Breast epithelium (tissue), 4 donors: ENCODE measurements around the gene WWTR1. TPM values are rescaled to one million over a fixed set of nuclear protein-coding genes. Genes with fewer than 3 reads are reported as not detected.
A peak's percentile ranks its signal among the peaks of the same experiment; 100 is the strongest.

ENCODE experiments used
- DNase-seq, 2 donors: peaks; one replicate each; pipeline ENCODE4 v3.0.0-alpha.2; 2019; ENCODE audit warnings: low spot score in 2 of 2
- H3K27ac ChIP-seq, 2 donors: fragments of 200-600 bp; sonication (generic) in 1 of 2; one replicate each; pipeline ENCODE4 v1.5.1; 2016 to 2019; ENCODE audit warnings: mild to moderate bottlenecking in 1 of 2
- H3K27me3 ChIP-seq, 2 donors: fragments of 200-600 bp; sonication (generic) in 1 of 2; one replicate each; pipeline versions ENCODE4 v1.5.1 to v1.6.0; 2017 to 2019; ENCODE audit warnings: control low read depth in 1 of 2, mild to moderate bottlenecking in 1 of 2
- H3K36me3 ChIP-seq: fragments of 200-600 bp; one replicate; pipeline ENCODE4 v1.5.1; 2019
- H3K4me1 ChIP-seq, 2 donors: fragments of 200-600 bp; sonication (generic); one replicate each; pipeline ENCODE4 v1.5.1; 2016 to 2019; ENCODE audit warnings: control low read depth in 1 of 2
- H3K4me3 ChIP-seq, 3 donors: fragments of 200-600 bp; sonication (generic); 1 replicate in 2 of 3; 2 replicates in 1 of 3; pipeline ENCODE4 v1.5.1; 2016 to 2019; ENCODE audit warnings: mild to moderate bottlenecking in 3 of 3, moderate library complexity in 2 of 3
- H3K9me3 ChIP-seq, 2 donors: fragments of 200-600 bp; sonication (generic) in 1 of 2; one replicate each; pipeline ENCODE4 v1.5.1; 2016 to 2019; ENCODE audit warnings: control low read depth in 1 of 2
- CTCF ChIP-seq, 3 donors: fragments of 450-650 bp; IDR thresholded peaks; one replicate each; pipeline ENCODE4 v1.5.1; 2016 to 2017; ENCODE audit warnings: antibody characterized with exemption in 3 of 3, mild to moderate bottlenecking in 3 of 3, moderate library complexity in 3 of 3
- POLR2A ChIP-seq: fragments of 450-650 bp; IDR thresholded peaks from one replicate; pipeline ENCODE4 v1.6.1; 2016; ENCODE audit warnings: antibody characterized with exemption, mild to moderate bottlenecking, moderate library complexity
- POLR2AphosphoS5 ChIP-seq, 3 donors: sonication (generic); formaldehyde crosslinking; IDR thresholded peaks; one replicate each; pipeline ENCODE4 v1.6.1; 2017; ENCODE audit warnings: antibody characterized with exemption in 3 of 3
- intact Hi-C: fragments of 100-400 bp; cut with DNase I; formaldehyde crosslinking; loops from one replicate; pipeline ENCODE4 v1.15.1; 2023; ENCODE audit warnings: low total_unique reads
- total RNA-seq, 3 donors: library from RNA; depleted of rRNA; stranded (reverse); fragments of >200 nt; gene quantifications; one replicate each; pipeline ENCODE4 v1.1.0, GENCODE V29; 2016

Gene WWTR1
- total RNA-seq, 3 donors from 2014 or later: 53.6 to 98.2 (median 91.4) TPM

DNA sequence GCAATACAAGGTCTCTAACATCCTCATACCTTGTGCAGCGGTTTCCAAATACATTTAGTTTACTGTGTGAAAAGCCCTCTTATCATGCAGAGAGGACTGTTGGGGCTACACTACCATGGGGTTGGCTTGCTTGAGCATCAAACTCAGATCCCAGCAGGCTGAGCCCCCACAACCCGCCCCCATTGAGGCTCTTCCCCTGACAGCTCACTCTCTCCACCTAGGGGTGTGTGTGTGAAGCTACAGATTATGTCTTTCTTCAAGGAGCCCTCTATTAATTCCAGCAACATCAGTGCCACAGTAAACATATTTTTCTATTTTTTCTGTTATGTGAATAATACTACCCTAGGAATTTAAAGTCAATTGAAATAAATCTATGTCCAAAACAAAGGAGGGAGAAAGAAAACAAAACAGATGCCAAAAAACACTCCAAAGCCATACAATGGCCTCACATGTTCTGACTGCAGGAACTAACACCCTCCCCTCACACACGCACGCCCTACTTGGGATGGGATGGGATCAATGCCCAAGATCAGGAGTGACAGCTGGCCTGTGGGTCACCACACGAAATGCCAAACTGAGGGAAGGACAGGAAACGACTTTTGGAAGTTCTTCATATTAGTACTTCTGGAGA is 168.7 kb downstream of the WWTR1 start:
- Histone ChIP-seq H3K9me3 (no peaks in the 10 kb centered on the region), H3K4me1 (no peaks in the 10 kb centered on the region), H3K27me3 (no peaks in the 10 kb centered on the region), H3K27ac (no peak overlapping the region), H3K4me3 (no peak overlapping the region), H3K36me3 (no peaks in the 10 kb centered on the region)
- TF ChIP-seq POLR2AphosphoS5 (IDR thresholded peaks at IDR 0.05): no peak
- TF ChIP-seq CTCF (IDR thresholded peaks at IDR 0.05): peak in 1 of 3 donors; percentile 32
- intact Hi-C loops: no loop called here
- DNase-seq: no peak

DNA sequence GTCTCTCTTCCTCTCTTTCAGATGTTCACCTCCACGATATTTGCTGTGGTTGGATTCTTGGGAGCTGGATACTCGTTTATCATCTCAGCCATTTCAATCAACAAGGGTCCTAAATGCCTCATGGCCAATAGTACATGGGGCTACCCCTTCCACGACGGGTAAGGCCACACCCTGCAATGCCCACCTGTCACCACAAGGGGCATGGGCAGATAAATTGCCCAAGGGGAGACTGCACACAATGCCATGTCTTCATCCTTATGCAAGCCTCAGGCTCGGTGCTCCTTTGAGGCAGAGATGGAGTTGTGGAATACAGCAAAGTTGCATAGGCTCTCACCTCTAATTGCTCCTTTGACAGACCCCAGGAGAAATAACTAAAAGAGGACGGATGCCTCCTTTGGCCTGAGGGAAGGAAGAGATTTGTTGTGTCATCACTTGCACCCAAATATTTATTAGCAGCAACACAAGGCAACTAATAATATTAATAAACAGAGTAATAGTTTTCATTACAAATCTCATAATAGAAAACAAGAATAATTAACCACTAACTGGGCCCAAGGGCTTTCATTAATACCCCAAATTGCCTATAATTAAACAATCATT is 170.1 kb downstream of the WWTR1 start:
- intact Hi-C loops: no loop called here
- no peak for TF ChIP-seq POLR2AphosphoS5 (IDR thresholded peaks at IDR 0.05)
- TF ChIP-seq POLR2A: no peak
- TF ChIP-seq CTCF (IDR thresholded peaks at IDR 0.05): no peak

DNA sequence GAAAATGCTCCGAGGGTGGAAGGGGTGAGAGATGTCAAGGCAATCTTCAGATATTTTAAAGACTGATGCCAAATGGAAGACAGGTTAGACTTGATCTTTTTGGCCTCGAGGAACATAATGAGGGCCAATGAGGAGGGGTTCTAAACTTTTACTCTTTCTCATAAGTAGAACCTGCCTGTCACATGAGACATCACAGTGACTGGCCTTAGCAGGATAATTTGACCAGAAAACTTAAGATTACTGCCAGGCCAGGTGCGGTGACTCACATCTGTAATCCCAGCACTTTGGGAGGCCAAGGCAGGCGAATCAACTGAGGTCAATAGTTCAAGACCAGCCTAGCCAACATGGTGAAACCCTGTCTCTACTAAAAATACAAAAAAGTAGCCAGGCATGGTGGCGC is 171.1 kb downstream of the WWTR1 start:
- TF ChIP-seq POLR2A (no peak), POLR2AphosphoS5 (IDR thresholded peaks at IDR 0.05) (no peak), CTCF (IDR thresholded peaks at IDR 0.05) (no peak)
- Histone ChIP-seq H3K27me3 (no peaks in the 10 kb centered on the region), H3K4me3 (no peak overlapping the region), H3K9me3 (no peaks in the 10 kb centered on the region), H3K36me3 (no peaks in the 10 kb centered on the region), H3K27ac (no peak overlapping the region), H3K4me1 (no peaks in the 10 kb centered on the region)
- intact Hi-C loops: no loop called here
- no peak for DNase-seq

More for the DNA sequence above, 170.1 kb downstream of the WWTR1 start:
- Histone ChIP-seq H3K4me1 (no peaks in the 10 kb centered on the region), H3K9me3 (no peaks in the 10 kb centered on the region), H3K36me3 (no peaks in the 10 kb centered on the region), H3K27ac (no peak overlapping the region), H3K4me3 (no peak overlapping the region), H3K27me3 (no peaks in the 10 kb centered on the region)
- no peak for DNase-seq

DNA sequence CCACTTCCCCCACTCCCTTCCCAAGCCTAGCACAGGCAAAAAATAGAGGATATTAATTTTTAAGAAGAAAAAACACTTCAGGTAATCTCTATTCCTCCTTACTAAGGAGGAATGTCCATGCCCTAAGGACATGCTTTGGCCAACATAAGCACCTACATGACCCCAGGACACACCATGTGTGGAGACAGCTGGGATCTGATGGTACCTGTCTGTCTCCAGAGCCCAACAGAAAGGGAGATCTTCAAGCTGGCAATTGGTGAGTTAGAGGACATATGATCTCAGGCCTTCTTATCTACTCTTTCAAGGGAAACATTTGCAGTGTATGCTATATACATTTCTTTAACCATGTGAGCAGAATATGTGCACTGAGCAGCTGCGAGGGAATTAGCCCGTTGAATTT is 176.3 kb downstream of the WWTR1 start:
- no peaks in the 10 kb centered on the region for H3K9me3 ChIP-seq
- TF ChIP-seq POLR2AphosphoS5 (IDR thresholded peaks at IDR 0.05): no peak
- TF ChIP-seq POLR2A: no peak
- no peak for TF ChIP-seq CTCF (IDR thresholded peaks at IDR 0.05)
- no peaks in the 10 kb centered on the region for H3K4me1 ChIP-seq
- no peaks in the 10 kb centered on the region for H3K27me3 ChIP-seq
- intact Hi-C loops: no loop called here
- no peak overlapping the region for H3K27ac ChIP-seq
- no peak for DNase-seq
- H3K4me3 ChIP-seq: no peak overlapping the region
- H3K36me3 ChIP-seq: no peaks in the 10 kb centered on the region

DNA sequence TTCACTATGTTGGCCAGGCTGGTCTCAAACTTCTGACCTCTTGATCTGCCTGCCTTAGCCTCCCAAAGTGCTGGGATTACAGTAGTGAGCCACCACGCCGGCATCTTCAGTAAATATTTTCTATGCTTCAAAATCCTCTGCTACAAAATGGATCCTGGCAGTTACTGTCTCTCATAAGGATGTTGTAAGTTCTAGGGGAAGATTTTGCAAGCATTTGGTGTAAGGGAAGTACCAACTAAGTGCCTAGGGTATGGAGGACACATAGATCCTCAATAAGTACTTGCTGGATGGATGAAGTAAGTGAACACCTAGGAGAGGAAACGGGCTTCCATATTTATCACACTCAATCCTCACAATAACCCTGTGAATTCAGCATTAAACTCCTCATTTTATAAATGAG is 176.8 kb downstream of the WWTR1 start:
- Histone ChIP-seq H3K27me3 (no peaks in the 10 kb centered on the region), H3K27ac (no peak overlapping the region), H3K4me1 (no peaks in the 10 kb centered on the region), H3K9me3 (no peaks in the 10 kb centered on the region), H3K36me3 (no peaks in the 10 kb centered on the region), H3K4me3 (no peak overlapping the region)
- intact Hi-C loops: no loop called here
- no peak for TF ChIP-seq POLR2A
- TF ChIP-seq POLR2AphosphoS5 (IDR thresholded peaks at IDR 0.05): no peak
- no peak for TF ChIP-seq CTCF (IDR thresholded peaks at IDR 0.05)
- DNase-seq: no peak
